HTERT RPE-1 (cell line): ENCODE measurements around the gene CHAT.

Source experiments
- in situ Hi-C: fragments of 300-500 bp; cut with MboI; formaldehyde crosslinking; loops from 4 replicates; pipeline ENCODE4 v1.14.3; 2020; ENCODE audit warnings: low sequenced_read_pairs

CHAT gene

GRCh38 chr10:49651039-49651835 lies 37.4 kb downstream of the CHAT start:
- in situ Hi-C loops = no loop called here

GRCh38 chr10:49651917-49652316 lies 38.1 kb downstream of the CHAT start:
- in situ Hi-C loops = no loop called here

- in situ Hi-C loops = no loop called here
Measured at GRCh38 chr10:49652421-49653272, 38.8 kb downstream of the CHAT start.

GRCh38 chr10:49653273-49653929 lies 39.6 kb downstream of the CHAT start:
- in situ Hi-C loops = no loop called here

GRCh38 chr10:49654036-49654693 lies 40.3 kb downstream of the CHAT start:
- in situ Hi-C loops = no loop called here

GRCh38 chr10:49655099-49655498 lies 41.3 kb downstream of the CHAT start:
- in situ Hi-C loops = no loop called here

DNA sequence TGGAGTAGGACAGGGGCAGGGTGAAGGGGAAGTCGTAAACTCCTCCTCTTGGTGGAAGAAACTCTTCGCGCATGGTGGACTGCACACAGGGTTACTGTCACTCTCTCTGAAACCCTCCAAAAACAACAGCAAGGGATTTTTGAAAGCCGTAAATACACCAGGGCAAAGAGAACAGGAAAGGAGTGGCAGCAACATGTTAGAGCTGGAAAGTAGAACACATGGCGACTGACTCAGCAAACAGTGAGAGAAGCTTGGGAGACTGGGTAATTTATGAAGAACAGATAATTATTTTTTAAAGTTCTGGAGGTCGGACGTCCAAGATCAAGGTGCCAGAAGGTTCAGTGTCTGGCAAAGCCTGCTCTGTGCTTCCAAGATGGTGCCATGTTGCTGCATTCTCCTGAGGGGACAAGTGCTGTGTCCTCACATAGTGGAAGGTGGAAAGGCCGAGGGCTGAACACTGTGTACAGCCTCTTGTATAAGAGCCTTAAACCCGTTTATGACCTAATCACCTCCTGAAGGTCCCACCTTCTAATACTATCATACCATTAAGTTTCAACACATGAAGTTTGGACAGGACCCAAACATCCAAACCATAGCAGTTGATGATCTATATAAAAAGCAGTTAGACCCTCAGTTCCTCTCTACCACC lies 43.1 kb downstream of the CHAT start:
- in situ Hi-C loops = no loop called here

DNA sequence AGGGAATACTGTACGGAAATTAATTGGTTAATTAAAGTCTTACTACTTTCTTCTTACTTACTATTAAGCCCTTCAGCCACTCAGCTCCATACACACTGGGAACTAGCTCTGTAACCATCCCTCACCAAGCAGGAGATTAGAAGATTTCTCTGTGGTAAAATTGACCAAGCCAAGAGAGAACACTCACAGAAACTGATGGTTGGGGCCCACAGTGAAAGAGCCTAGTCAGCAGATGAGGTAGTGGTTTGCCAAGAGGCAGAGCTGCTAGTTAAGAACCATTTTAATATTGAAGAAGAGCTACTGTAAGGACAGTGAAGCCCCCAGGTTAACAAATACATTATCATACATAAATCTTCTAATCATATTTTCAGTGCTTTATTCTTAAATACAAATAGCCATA lies 43.8 kb downstream of the CHAT start:
- in situ Hi-C loops = no loop called here

DNA sequence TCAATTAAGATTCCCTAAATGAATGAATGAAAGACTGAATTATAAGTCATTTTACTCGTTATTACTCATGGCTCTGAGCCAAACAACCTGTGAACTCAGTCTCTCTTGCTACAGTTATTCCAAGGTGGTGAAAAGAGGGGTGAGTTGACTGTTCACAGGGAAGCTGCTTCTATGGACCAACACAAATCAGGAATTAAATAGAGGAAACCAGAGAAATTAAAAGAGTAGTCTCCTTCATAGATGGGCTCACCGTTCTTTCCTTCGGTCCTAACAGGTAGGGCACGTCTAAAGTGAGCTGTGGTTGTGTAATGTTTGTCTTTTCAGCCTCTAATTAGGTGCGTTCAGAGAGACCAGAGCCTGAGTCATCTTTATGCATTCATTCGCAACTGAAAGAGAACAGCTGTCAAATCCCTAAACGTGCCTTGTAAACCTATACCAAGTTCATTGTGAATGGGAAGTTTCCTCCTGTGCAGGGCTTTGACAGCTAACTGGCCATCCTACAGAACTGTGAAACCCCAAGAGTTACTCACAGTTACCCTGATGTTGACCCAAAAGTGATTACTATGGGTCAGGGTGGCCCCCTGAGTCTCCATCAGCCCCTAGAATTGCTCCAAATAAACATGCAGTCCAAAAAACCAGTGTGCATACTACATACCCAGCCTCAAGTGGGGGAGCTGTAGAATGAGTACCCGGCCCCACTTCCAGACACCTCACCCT lies 47.5 kb downstream of the CHAT start:
- in situ Hi-C loops = no loop called here

DNA sequence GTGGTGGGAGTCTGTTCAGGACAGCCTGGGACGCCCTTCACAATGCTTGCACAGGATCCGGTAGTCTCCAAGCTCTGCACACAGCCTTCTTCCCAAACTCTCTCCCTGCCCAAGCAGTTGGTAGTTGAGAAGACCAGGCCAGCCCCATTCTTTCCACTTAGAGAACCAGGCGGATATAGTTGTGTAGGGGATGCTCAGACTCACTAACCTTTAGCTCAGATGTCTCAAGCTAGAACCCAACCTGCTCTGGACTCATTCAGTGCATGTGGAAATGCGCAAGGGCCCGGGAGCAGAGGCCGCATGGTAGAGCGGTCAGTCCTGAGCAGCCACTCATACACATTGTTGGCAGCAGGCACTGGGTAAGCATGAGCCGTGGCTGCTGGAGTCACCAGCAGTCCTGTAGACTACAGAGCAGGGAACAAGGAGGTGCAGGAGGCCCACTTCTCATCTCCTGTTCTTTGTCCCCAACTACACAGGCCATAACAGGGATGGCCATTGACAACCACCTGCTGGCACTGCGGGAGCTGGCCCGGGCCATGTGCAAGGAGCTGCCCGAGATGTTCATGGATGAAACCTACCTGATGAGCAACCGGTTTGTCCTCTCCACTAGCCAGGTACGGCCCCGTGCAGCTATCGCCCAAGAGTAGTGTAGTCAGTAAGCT lies 48.5 kb downstream of the CHAT start:
- in situ Hi-C loops = no loop called here

GRCh38 chr10:49663596-49663995 lies 49.8 kb downstream of the CHAT start:
- in situ Hi-C loops = no loop called here

- in situ Hi-C loops = no loop called here
Measured at GRCh38 chr10:49664006-49664841, 50.4 kb downstream of the CHAT start.

- in situ Hi-C loops = no loop called here
Measured at GRCh38 chr10:49664842-49665355, 51.1 kb downstream of the CHAT start.

- in situ Hi-C loops = no loop called here
Measured at GRCh38 chr10:49666054-49666615, 52.3 kb downstream of the CHAT start.

DNA sequence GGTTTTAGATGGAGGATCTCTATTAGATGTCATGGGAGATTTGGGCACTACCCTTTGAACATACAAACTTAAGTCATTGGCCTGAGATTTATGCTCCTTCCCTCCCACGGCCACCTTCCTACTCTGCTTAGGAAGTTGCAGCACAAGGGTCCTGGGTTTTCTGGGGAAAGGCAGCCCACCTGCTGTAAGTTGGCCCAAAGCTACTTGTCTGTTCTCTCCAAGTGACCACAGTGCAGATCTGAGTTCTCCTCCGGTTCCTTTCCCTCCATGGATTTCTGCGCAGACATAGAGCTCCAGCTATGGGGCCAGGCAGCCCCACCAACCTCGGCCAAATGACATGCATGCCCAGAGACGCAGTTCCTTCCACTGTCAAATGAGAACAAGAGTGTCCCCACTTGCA lies 52.8 kb downstream of the CHAT start:
- in situ Hi-C loops = no loop called here

- in situ Hi-C loops = no loop called here
Measured at GRCh38 chr10:49667991-49668390, 54.2 kb downstream of the CHAT start.

DNA sequence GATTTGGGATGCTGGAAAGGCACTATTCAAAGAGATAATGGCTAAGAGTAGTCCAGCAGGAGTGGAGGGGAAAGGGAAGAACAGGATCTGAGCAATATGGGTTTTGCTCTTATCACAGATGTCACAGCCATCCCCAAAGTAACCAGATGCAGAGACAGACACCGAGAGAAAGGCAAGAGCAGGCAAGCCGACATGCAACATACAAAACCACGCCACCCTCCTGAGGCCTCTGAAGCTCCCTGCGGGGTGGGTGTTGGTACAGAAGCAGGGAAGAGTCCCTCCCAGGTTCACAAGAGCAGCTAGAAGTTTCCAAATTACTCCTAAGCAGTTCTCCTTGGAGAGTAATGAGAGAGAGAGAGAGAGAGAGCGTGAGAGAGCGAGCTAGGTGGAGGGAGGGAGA lies 54.8 kb downstream of the CHAT start:
- in situ Hi-C loops = no loop called here
